ENCODE measurements around the gene PPP1R12A.
"Not testable (repeated sequence)": the region's sequence is repeated elsewhere in the genome, so short reads cannot be mapped to it uniquely, and the experiment has no call there.

The PPP1R12A gene

GRCh38 chr12:79895804-79896203 is 39.1 kb downstream of the PPP1R12A start:
- no peak for DNase-seq (ENCODE audit: low read depth in 2 of 2, low spot score in 1 of 2)

- DNase-seq (ENCODE audit: low read depth in 2 of 2, low spot score in 1 of 2), result no peak
These were observed 39.8 kb downstream of the PPP1R12A start for GRCh38 chr12:79895071-79895470.

GRCh38 chr12:79891506-79892162 is 43.3 kb downstream of the PPP1R12A start:
- no peak for DNase-seq (ENCODE audit: low read depth in 2 of 2, low spot score in 1 of 2)

GRCh38 chr12:79887890-79888289 is 47.0 kb downstream of the PPP1R12A start:
- no peak for DNase-seq (ENCODE audit: low read depth in 2 of 2, low spot score in 1 of 2)

GRCh38 chr12:79886917-79887519 is 47.9 kb downstream of the PPP1R12A start:
- no peak for DNase-seq (ENCODE audit: low read depth in 2 of 2, low spot score in 1 of 2)

GRCh38 chr12:79885911-79886490 is 48.9 kb downstream of the PPP1R12A start:
- no peak for DNase-seq (ENCODE audit: low read depth in 2 of 2, low spot score in 1 of 2)

GRCh38 chr12:79884401-79885006 is 50.4 kb downstream of the PPP1R12A start:
- no peak for DNase-seq (ENCODE audit: low read depth in 2 of 2, low spot score in 1 of 2)

GRCh38 chr12:79883216-79883615 is 51.7 kb downstream of the PPP1R12A start:
- no peak for DNase-seq (ENCODE audit: low read depth in 2 of 2, low spot score in 1 of 2)

- no peak for DNase-seq (ENCODE audit: low read depth in 2 of 2, low spot score in 1 of 2)
These were observed 53.5 kb downstream of the PPP1R12A start for GRCh38 chr12:79881351-79881750.

GRCh38 chr12:79878506-79878905 is 56.4 kb downstream of the PPP1R12A start:
- DNase-seq (ENCODE audit: low read depth in 2 of 2, low spot score in 1 of 2), result not testable (repeated sequence)

GRCh38 chr12:79877246-79877645 is 57.7 kb downstream of the PPP1R12A start:
- DNase-seq (ENCODE audit: low read depth in 2 of 2, low spot score in 1 of 2), result no peak

GRCh38 chr12:79874665-79875064 is 60.2 kb downstream of the PPP1R12A start:
- DNase-seq (ENCODE audit: low read depth in 2 of 2, low spot score in 1 of 2), result no peak

GRCh38 chr12:79873201-79873600 is 61.7 kb downstream of the PPP1R12A start:
- DNase-seq (ENCODE audit: low read depth in 2 of 2, low spot score in 1 of 2), result no peak

GRCh38 chr12:79871621-79872020 is 63.3 kb downstream of the PPP1R12A start:
- no peak for DNase-seq (ENCODE audit: low read depth in 2 of 2, low spot score in 1 of 2)

GRCh38 chr12:79870916-79871315 is 64.0 kb downstream of the PPP1R12A start:
- no peak for DNase-seq (ENCODE audit: low read depth in 2 of 2, low spot score in 1 of 2)

- no peak for DNase-seq (ENCODE audit: low read depth in 2 of 2, low spot score in 1 of 2)
These were observed 75.3 kb downstream of the PPP1R12A start for GRCh38 chr12:79859646-79860045.

- no peak for DNase-seq (ENCODE audit: low read depth in 2 of 2, low spot score in 1 of 2)
These were observed 76.4 kb downstream of the PPP1R12A start for GRCh38 chr12:79858518-79858917.

GRCh38 chr12:79857675-79858074 is 77.2 kb downstream of the PPP1R12A start:
- no peak for DNase-seq (ENCODE audit: low read depth in 2 of 2, low spot score in 1 of 2)

- no peak for DNase-seq (ENCODE audit: low read depth in 2 of 2, low spot score in 1 of 2)
These were observed 84.1 kb downstream of the PPP1R12A start for GRCh38 chr12:79850610-79851299.

- DNase-seq (ENCODE audit: low read depth in 2 of 2, low spot score in 1 of 2), result no peak
These were observed 86.6 kb downstream of the PPP1R12A start for GRCh38 chr12:79848339-79848738.

GRCh38 chr12:79847417-79847816 is 87.5 kb downstream of the PPP1R12A start:
- no peak for DNase-seq (ENCODE audit: low read depth in 2 of 2, low spot score in 1 of 2)

- no peak for DNase-seq (ENCODE audit: low read depth in 2 of 2, low spot score in 1 of 2)
These were observed 90.2 kb downstream of the PPP1R12A start for GRCh38 chr12:79844693-79845092.
